ENCODE data around the gene LPP. TPM values are rescaled to one million over a fixed set of nuclear protein-coding genes. Genes with fewer than 3 reads are reported as not detected.

Gene LPP
- total RNA-seq, 4 donors from 2014 or later: 56.0 to 65.7 (median 58.1) TPM

- Histone ChIP-seq H3K4me1 (peaks cover 36 to 42% of the 10 kb centered on the region in 2 donors), H3K27ac (no peak overlapping the region), H3K4me3 (no peak overlapping the region), H3K36me3 (no peaks in the 10 kb centered on the region), H3K9me3 (no peaks in the 10 kb centered on the region), H3K27me3 (no peaks in the 10 kb centered on the region)
- ATAC-seq: no peak
- in situ Hi-C loops (cut with MboI; ENCODE audit: low sequenced_read_pairs in 4 of 4) (no loop called here), intact Hi-C loops (cut with DNase I; ENCODE audit: low total_unique reads) (no loop called here)
- TF ChIP-seq, protein P1, sequence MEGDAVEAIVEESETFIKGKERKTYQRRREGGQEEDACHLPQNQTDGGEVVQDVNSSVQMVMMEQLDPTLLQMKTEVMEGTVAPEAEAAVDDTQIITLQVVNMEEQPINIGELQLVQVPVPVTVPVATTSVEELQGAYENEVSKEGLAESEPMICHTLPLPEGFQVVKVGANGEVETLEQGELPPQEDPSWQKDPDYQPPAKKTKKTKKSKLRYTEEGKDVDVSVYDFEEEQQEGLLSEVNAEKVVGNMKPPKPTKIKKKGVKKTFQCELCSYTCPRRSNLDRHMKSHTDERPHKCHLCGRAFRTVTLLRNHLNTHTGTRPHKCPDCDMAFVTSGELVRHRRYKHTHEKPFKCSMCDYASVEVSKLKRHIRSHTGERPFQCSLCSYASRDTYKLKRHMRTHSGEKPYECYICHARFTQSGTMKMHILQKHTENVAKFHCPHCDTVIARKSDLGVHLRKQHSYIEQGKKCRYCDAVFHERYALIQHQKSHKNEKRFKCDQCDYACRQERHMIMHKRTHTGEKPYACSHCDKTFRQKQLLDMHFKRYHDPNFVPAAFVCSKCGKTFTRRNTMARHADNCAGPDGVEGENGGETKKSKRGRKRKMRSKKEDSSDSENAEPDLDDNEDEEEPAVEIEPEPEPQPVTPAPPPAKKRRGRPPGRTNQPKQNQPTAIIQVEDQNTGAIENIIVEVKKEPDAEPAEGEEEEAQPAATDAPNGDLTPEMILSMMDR (IDR thresholded peaks at IDR 0.05 in 4 of 5, conservative IDR thresholded peaks at IDR 0.05 in 1 of 5): no peak
- TF ChIP-seq POLR2A (IDR thresholded peaks at IDR 0.05): no peak
- DNase-seq: no peak
These were observed 181.7 kb downstream of the LPP start for GRCh38 chr3:188335656-188336055.

- no peaks in the 10 kb centered on the region for H3K36me3 ChIP-seq
- H3K27ac ChIP-seq: no peak overlapping the region
- no peak overlapping the region for H3K4me3 ChIP-seq
- H3K4me1 ChIP-seq: peaks cover 34 to 38% of the 10 kb centered on the region in 2 donors
- in situ Hi-C loops (cut with MboI; ENCODE audit: low sequenced_read_pairs in 4 of 4) (no loop called here), intact Hi-C loops (cut with DNase I; ENCODE audit: low total_unique reads) (no loop called here)
- H3K27me3 ChIP-seq: no peaks in the 10 kb centered on the region
- TF ChIP-seq, protein P1 (IDR thresholded peaks at IDR 0.05 in 4 of 5, conservative IDR thresholded peaks at IDR 0.05 in 1 of 5): no peak
- TF ChIP-seq POLR2A (IDR thresholded peaks at IDR 0.05): no peak
- DNase-seq (peak in 1 of 2 donors; percentile 72), ATAC-seq (peak in 1 of 2 donors; percentile 75)
- no peaks in the 10 kb centered on the region for H3K9me3 ChIP-seq
These were observed 182.2 kb downstream of the LPP start for GRCh38 chr3:188336178-188336577.

DNA sequence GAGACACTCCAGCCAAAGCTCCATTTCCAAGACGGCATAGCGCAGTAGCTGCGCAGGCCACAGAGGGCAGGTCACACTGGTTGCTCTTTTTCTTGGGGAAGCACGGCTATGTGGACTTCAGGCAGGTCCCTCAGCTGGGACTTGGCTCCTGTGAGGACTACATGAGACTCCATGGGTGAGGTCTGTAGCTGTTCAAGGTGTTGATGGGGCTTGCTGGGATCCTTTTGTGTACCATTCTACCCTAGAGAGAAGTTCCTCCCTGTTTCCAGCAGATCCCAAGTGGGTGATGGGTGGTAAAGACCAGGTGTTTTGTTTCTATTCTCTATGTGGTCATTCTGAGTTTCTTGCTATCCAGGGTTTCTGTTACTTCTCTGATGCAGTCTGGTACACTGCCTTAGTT is 183.3 kb downstream of the LPP start:
- Histone ChIP-seq H3K4me1 (peaks cover 34 to 39% of the 10 kb centered on the region in 2 donors), H3K9me3 (no peaks in the 10 kb centered on the region), H3K27me3 (no peaks in the 10 kb centered on the region), H3K27ac (peak overlapping the region in 2 of 4 donors; percentile 11 to 91), H3K36me3 (no peaks in the 10 kb centered on the region), H3K4me3 (no peak overlapping the region)
- ATAC-seq (no peak), DNase-seq (no peak)
- TF ChIP-seq, protein P1 (IDR thresholded peaks at IDR 0.05 in 4 of 5, conservative IDR thresholded peaks at IDR 0.05 in 1 of 5): no peak
- TF ChIP-seq POLR2A (IDR thresholded peaks at IDR 0.05): no peak
- in situ Hi-C loops (cut with MboI; ENCODE audit: low sequenced_read_pairs in 4 of 4) (no loop called here), intact Hi-C loops (cut with DNase I; ENCODE audit: low total_unique reads) (no loop called here)

GRCh38 chr3:188338086-188338485 is 184.1 kb downstream of the LPP start:
- intact Hi-C loops (cut with DNase I; ENCODE audit: low total_unique reads): no loop called here
- ATAC-seq (no peak), DNase-seq (no peak)
- no peaks in the 10 kb centered on the region for H3K9me3 ChIP-seq
- no peaks in the 10 kb centered on the region for H3K27me3 ChIP-seq
- TF ChIP-seq POLR2A (IDR thresholded peaks at IDR 0.05): no peak
- TF ChIP-seq, protein P1 (IDR thresholded peaks at IDR 0.05 in 4 of 5, conservative IDR thresholded peaks at IDR 0.05 in 1 of 5): no peak
- no peak overlapping the region for H3K4me3 ChIP-seq
- H3K36me3 ChIP-seq: no peaks in the 10 kb centered on the region
- peak overlapping the region; percentile 16 to 91 (median 66) for H3K27ac ChIP-seq
- in situ Hi-C loops (cut with MboI; ENCODE audit: low sequenced_read_pairs in 4 of 4): no loop called here
- peaks cover 37 to 45% of the 10 kb centered on the region in 2 donors for H3K4me1 ChIP-seq

Measured in gastrocnemius medialis (tissue), 4 donors.